Retinal pigment epithelial cell (primary cell): ENCODE results near the gene DIRAS3.

ENCODE experiments used
- DNase-seq: peaks from one replicate; pipeline ENCODE4 v3.0.0-alpha.2; 2010; ENCODE audit warnings: low read depth
- H3K4me3 ChIP-seq: 2 replicates; pipeline ENCODE4 v1.5.1; 2011; ENCODE audit warnings: mild to moderate bottlenecking, low read length, control low read depth, moderate library complexity
- TF ChIP-seq, protein P1 (sequence below): conservative IDR thresholded peaks from 2 replicates; pipeline ENCODE4 v1.5.1; 2011; ENCODE audit warnings: low read depth, low read length, control low read depth, inconsistent platforms

DIRAS3 gene

DNA sequence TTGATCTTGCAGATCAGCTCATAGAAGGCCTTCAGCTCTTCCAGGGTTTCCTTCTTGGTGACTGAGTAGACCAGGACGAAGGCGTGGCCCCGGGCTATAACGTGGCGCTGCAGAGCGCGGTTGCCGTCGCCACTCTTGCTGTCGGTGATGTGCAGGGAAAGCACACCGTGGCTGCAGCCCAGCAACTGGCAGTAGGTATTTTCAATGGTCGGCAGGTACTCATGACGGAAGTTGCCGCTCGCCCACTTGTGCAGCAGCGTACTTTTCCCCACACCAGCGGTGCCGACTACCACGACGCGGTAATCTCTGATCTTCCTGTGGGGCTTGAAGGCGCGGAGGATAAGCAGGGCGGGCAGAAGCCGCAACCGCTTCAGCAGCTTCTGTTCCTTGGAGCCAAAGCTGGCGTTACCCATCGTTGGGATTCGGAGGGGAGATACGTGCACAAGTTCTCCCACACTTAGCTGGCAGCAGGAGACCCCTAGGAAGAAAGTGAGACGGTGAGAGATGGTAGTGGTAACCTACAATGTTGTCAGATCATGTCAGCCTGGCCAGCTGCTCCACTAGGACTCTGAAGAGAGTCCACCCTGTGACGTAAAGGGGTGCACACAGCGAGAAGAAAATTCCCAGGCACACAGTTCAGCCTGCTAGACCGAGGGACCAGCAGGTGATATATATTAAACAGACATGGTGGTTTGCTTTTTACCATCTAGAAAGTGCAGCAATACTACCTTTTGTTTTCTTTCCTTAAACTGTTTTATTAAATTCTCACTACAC lies 3.4 kb downstream of the DIRAS3 start:
- peak overlapping the region; percentile 29 for H3K4me3 ChIP-seq
- TF ChIP-seq, protein P1, sequence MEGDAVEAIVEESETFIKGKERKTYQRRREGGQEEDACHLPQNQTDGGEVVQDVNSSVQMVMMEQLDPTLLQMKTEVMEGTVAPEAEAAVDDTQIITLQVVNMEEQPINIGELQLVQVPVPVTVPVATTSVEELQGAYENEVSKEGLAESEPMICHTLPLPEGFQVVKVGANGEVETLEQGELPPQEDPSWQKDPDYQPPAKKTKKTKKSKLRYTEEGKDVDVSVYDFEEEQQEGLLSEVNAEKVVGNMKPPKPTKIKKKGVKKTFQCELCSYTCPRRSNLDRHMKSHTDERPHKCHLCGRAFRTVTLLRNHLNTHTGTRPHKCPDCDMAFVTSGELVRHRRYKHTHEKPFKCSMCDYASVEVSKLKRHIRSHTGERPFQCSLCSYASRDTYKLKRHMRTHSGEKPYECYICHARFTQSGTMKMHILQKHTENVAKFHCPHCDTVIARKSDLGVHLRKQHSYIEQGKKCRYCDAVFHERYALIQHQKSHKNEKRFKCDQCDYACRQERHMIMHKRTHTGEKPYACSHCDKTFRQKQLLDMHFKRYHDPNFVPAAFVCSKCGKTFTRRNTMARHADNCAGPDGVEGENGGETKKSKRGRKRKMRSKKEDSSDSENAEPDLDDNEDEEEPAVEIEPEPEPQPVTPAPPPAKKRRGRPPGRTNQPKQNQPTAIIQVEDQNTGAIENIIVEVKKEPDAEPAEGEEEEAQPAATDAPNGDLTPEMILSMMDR: peak; percentile 19
- no peak for DNase-seq

DNA sequence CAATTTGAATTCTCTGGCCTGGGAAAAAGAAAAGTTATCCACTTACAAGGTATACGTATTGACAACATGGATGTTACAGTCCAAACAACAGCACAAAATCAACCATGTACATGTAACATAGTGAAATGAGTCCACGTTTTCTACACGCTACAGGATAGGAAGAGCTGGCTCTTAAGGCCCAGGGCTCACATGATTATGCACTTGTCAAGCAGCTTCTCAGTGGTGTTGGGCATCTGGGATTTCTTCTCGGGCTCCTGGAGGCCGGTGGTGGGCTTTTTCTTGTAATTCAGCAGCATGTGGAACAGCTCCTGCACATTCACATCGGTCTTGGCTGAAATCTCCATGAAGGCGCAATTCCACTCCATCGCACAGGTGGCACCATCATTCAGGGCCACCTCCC lies 4.0 kb downstream of the DIRAS3 start:
- TF ChIP-seq, protein P1: no peak
- DNase-seq: no peak

DNA sequence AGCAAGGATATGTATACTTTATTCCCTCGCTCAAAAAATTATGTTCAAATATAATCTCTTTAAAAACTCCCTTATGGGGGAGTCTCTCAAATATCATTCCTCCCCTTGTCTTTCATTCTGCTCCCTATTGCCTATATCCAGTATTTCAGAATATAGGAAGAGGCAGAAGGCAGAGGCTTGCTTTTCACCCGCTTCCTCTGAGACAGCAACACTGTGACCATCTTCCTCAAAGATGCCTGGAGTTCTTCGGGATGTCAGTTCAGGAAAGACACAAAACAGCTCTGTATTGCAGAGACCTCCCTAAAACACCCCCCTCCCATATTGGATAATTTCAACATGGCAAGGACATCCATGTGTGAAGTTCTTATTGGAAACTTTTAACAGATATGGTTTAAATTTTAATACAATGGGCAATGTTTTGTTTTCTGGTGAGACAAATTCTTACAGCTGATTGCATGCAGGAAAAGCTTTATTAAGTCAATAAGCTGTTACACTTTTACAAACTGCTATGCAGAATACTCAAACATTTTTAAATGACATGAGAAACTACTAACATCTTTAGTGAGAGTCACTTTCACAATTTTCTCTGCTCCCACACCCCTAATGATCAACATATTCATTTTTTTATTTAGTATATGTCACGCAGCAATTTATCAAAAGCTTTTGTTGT lies 4.8 kb downstream of the DIRAS3 start:
- H3K4me3 ChIP-seq: no peak overlapping the region
- DNase-seq: no peak
- TF ChIP-seq, protein P1: no peak

More for the DNA sequence above, 4.0 kb downstream of the DIRAS3 start:
- H3K4me3 ChIP-seq: no peak overlapping the region

DNA sequence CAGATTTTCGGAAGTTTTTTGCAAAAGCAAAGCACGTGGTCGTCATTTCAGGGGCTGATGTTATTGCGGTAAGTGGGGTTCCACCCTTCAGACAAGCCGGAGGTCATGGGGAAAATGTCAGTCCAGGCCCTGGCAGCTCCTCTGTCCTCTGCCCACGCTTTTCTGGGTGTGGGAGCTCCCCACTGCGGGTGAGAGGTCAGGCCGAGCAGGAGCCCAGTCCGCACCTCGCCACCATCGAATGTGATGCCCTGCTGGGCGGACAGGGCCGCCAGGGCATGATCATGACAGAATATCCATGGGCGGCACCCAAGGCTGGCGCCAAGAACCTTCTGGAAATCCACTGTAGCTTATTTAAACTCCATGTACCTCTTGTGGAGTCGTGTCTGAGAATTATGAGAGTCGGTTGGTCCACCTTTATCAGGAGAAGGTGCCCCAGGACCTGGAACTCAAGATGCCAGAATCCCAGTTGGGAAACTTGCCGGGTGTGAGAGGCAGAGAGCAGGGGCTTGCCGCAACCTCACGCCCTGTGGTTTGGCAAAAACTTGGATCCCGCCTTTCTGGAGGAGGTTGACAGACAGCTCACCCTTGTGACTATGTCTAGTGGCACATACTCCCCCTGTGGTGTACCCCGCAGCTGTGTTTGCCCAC lies 6.9 kb downstream of the DIRAS3 start:
- TF ChIP-seq, protein P1: no peak
- no peak for DNase-seq
- H3K4me3 ChIP-seq: no peak overlapping the region

DNA sequence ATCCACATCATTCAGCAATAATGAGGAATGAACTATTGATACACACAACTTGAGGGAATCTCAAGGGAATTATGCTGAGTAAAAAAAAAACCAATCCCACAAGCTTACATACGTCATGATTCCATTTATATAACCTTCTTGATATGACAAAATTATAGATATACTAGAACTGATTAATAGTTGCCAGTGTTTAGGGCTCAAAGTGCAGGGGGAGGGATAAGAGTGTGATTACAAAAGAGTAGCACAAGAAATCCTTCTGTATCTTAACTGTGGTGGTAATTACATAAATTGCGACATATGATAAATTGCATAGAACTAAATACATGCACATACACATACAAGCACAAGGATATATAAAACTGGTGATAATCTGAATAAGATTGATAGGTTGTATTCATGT lies 13.5 kb downstream of the DIRAS3 start:
- DNase-seq: no peak
- no peak overlapping the region for H3K4me3 ChIP-seq
- TF ChIP-seq, protein P1: no peak

GRCh38 chr1:68029444-68029843 lies 21.0 kb downstream of the DIRAS3 start:
- DNase-seq: no peak
- TF ChIP-seq, protein P1: no peak
- H3K4me3 ChIP-seq: no peak overlapping the region
